ENCODE data around the gene P4HB. TPM values are rescaled to one million over a fixed set of nuclear protein-coding genes. Genes with fewer than 3 reads are reported as not detected.
"Not testable (repeated sequence)": the region's sequence is repeated elsewhere in the genome, so short reads cannot be mapped to it uniquely, and the experiment has no call there.

The P4HB gene
- total RNA-seq, 4 donors from 2014 or later = 548 to 1,124 (median 681) TPM

DNA sequence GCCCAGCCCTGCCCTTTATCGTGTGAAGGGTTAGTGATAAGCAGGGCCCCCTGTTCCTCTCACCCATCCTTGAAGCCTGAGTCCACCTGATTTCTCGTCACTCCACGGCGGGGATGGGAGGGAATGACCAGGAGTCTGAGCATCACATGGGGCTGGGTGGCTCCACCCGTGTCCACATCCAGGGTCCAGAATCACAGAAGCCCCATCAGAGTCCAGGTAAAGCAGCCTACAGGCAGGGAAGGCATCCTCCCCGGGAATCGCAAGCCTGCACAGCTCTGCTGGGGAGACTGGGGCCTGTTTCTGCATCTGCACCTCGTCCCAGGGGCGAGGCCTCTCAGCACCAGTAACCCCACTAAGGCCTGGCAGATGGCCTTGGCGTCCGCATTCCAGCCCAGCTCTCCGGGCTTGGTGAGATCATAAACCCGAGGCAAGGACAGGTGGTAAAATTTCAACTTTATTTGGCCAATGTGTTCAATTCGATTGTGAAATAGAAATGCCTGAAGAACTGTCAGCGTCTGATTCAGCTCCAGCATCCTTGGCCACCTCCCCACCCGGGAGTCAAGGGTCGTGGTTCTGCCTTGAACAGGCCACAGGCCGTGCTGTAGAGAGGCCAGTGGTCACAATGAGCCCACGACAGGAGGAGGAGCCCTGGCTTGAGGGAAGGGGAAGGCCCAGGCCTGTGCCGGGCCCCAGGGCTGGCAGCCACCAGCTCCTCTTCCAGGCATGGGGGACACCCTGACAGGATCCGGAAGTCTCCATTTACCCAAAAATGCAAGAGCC is 17.4 kb downstream of the P4HB start:
- TF ChIP-seq POLR2A (IDR thresholded peaks at IDR 0.05) = no peak
- TF ChIP-seq, protein P1, sequence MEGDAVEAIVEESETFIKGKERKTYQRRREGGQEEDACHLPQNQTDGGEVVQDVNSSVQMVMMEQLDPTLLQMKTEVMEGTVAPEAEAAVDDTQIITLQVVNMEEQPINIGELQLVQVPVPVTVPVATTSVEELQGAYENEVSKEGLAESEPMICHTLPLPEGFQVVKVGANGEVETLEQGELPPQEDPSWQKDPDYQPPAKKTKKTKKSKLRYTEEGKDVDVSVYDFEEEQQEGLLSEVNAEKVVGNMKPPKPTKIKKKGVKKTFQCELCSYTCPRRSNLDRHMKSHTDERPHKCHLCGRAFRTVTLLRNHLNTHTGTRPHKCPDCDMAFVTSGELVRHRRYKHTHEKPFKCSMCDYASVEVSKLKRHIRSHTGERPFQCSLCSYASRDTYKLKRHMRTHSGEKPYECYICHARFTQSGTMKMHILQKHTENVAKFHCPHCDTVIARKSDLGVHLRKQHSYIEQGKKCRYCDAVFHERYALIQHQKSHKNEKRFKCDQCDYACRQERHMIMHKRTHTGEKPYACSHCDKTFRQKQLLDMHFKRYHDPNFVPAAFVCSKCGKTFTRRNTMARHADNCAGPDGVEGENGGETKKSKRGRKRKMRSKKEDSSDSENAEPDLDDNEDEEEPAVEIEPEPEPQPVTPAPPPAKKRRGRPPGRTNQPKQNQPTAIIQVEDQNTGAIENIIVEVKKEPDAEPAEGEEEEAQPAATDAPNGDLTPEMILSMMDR (IDR thresholded peaks at IDR 0.05) = no peak
- H3K4me1 ChIP-seq = no peaks in the 10 kb centered on the region
- no peak overlapping the region for H3K4me3 ChIP-seq (replicated peaks in 1 of 3)
- no peaks in the 10 kb centered on the region for H3K27me3 ChIP-seq
- 84 to 92% methylated on average over 16 to 20 of the region's 21 CpGs for WGBS, 2 donors
- no peaks in the 10 kb centered on the region for H3K9me3 ChIP-seq
- H3K27ac ChIP-seq = no peak overlapping the region
- H3K36me3 ChIP-seq = peaks cover 44 to 54% of the 10 kb centered on the region in 2 donors
- intact Hi-C loops (cut with DNase I) = no loop called here
- DNase-seq = no peak

DNA sequence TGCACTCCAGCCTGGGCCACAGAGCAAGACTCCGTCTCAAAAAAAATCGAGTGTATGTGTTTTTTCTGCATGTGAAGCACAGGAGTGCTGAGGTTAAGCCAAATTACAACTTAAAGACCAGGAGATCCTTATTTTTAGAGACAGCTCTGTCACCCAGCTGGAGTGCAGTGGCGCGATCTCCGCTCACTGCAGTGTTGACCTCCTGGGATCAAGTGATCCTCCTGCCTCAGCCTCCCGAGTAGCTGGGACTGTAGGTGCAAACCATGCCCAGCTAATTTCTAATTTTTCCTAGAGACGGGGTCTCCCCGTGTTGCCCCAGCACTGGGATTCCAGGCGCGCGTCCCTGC is 18.0 kb downstream of the P4HB start:
- Histone ChIP-seq H3K27me3 (no peaks in the 10 kb centered on the region), H3K4me1 (no peaks in the 10 kb centered on the region), H3K27ac (no peak overlapping the region), H3K4me3 (replicated peaks in 1 of 3) (no peak overlapping the region), H3K9me3 (no peaks in the 10 kb centered on the region), H3K36me3 (peaks cover 41 to 50% of the 10 kb centered on the region in 2 donors)
- TF ChIP-seq, protein P1 (IDR thresholded peaks at IDR 0.05) = no peak
- TF ChIP-seq POLR2A (IDR thresholded peaks at IDR 0.05) = no peak
- 94 to 98% methylated on average over 9 to 10 of the region's 11 CpGs for WGBS, 2 donors
- DNase-seq = no peak
- intact Hi-C loops (cut with DNase I) = no loop called here

DNA sequence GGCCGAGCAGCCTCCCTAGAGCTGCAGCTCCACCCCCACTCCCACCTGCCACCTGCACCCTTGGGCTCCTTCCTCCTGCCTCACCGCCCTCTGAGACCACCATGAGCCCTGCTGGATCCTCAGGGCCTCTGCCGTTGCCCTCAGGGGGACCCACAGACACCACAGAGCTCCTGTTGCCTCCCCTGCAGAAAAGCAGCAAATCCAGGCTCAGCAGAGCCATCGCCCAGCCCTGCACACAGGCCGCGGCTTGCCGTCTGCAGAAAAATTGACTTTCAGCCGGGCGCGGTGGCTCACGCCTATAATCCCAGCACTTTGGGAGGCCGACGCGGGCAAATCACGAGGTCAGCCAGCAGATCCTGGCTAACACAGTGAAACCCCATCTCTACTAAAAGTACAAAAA is 18.5 kb downstream of the P4HB start:
- Histone ChIP-seq H3K9me3 (no peaks in the 10 kb centered on the region), H3K27ac (no peak overlapping the region), H3K27me3 (no peaks in the 10 kb centered on the region), H3K36me3 (peaks cover 36 to 45% of the 10 kb centered on the region in 2 donors), H3K4me3 (replicated peaks in 1 of 3) (no peak overlapping the region), H3K4me1 (no peaks in the 10 kb centered on the region)
- WGBS, 2 donors = 87 to 98% methylated on average over 8 to 14 of the region's 15 CpGs
- no peak for DNase-seq
- intact Hi-C loops (cut with DNase I) = no loop called here
- TF ChIP-seq, protein P1 (IDR thresholded peaks at IDR 0.05) = no peak
- no peak for TF ChIP-seq POLR2A (IDR thresholded peaks at IDR 0.05)

DNA sequence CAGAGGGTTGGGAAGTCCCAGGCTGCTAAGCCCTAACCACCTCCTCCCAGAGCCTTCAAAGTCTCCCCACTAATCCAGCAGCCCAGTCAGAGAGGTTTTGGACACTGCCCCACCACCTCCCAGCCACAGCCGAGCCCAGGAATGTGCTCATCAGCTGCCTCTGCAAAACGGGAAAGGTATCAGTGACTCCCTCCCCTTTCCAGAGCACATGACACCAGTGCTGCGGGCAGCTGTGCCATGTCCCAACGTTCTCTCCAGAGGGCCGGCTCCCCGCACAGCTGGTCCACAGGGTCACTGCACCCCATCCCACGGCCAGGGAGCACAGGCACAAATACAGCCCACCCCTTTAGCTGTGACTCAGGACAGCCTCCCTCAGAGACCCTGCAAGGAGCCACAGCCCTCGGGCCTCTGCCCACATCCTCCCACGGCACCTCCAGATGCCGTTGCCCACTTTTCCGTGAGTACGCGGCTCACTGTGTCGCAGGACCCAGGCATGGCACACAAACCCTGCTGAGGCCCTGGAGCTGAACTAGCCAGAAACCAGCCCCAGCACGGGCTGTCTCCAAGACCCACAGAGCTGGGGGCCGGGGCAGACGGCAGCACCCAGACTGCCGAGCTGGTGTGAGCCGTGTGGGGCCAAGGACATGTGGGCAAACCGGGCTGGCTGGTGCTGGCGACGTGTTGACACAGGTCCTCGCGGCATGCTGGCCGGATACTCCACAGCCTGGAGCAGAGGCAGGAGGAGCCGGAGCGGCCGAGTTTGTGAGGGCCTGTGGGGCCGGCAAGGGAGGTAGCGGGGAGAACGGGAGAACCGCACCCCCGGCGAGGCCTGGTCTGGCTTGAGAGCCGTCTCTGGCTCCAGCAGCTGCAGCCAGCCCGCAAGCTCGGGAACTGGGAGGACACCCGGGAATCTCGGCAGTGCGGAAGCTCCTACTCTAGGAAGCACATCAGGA is 19.2 kb downstream of the P4HB start:
- TF ChIP-seq, protein P1 (IDR thresholded peaks at IDR 0.05) = no peak
- TF ChIP-seq POLR2A (IDR thresholded peaks at IDR 0.05) = no peak
- no peaks in the 10 kb centered on the region for H3K27me3 ChIP-seq
- no peak overlapping the region for H3K27ac ChIP-seq
- 57 to 66% methylated on average over 22 to 30 of the region's 40 CpGs for WGBS, 2 donors
- no peaks in the 10 kb centered on the region for H3K9me3 ChIP-seq
- intact Hi-C loops (cut with DNase I) = no loop called here
- no peak for DNase-seq
- no peaks in the 10 kb centered on the region for H3K4me1 ChIP-seq
- H3K4me3 ChIP-seq (replicated peaks in 1 of 3) = no peak overlapping the region
- H3K36me3 ChIP-seq = peaks cover 28 to 37% of the 10 kb centered on the region in 2 donors

DNA sequence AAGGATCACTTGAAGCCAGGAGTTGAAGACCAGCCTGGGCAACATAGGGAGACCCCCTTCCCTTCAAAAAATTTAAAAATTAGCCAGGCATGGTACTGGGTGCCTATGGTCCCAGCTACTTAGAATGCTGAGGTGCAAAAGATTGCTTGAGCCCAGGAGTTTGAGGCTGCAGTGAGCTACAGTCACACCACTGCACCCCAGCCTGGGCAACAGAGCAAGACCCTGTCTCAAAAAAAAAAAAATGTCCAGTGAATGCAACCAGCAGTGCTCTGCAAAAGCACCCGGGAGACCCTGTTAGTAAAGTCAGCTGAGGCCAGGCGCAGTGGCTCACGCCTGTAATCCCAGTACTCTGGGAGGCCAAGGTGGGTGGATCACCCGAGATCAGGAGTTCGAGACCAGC is 20.3 kb downstream of the P4HB start:
- peaks cover 18 to 27% of the 10 kb centered on the region in 2 donors for H3K36me3 ChIP-seq
- H3K9me3 ChIP-seq; intact Hi-C loops (cut with DNase I); H3K4me1 ChIP-seq; DNase-seq; H3K4me3 ChIP-seq (replicated peaks in 1 of 3); H3K27me3 ChIP-seq; H3K27ac ChIP-seq: not testable (repeated sequence)
- 92 to 96% methylated on average over 5 of the region's 5 CpGs for WGBS, 2 donors
